ENCODE measurements around the gene TMEM178B. TPM values are rescaled to one million over a fixed set of nuclear protein-coding genes. Genes with fewer than 3 reads are reported as not detected.

TMEM178B gene
- total RNA-seq, 3 donors from 2014 or later (not counting 1 experiment from before 2014, with no cell fraction given): not detected

DNA sequence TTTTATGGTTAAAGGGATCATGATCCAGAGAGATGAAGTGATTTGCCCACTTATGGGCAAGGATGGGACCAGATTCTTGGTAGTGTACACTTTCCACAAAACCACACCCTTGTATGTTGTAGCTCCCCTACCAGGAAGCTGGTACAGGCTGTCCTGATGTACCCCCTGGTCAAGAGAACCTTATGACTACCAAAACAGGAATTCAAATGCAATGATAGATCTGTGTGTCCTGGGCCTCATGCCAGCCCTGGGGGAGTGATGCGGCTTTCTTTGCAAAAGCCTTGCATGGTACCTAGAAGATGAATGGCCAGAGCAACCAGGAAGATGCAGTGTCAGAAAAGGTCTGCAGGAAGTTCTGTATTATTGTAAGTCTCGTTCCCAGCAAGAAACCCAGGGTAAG lies 382.4 kb downstream of the TMEM178B start:
- Mint-ChIP-seq H3K4me3 (no peak overlapping the region), H3K4me1 (no peaks in the 10 kb centered on the region), H3K27me3 (ENCODE audit: low read depth in 2 of 2) (peaks cover 12 to 20% of the 10 kb centered on the region in 2 donors), H3K27ac (no peak overlapping the region), H3K9me3 (no peaks in the 10 kb centered on the region), H3K36me3 (no peaks in the 10 kb centered on the region)
- Histone ChIP-seq H3K27me3 (ENCODE audit: control insufficient read depth, insufficient read depth, low read length) (no peaks in the 10 kb centered on the region), H3K27ac (ENCODE audit: low read length) (no peak overlapping the region), H3K9me3 (ENCODE audit: control insufficient read depth, insufficient read depth, low read length) (no peaks in the 10 kb centered on the region), H3K4me1 (ENCODE audit: control insufficient read depth, insufficient read depth, low read length) (no peaks in the 10 kb centered on the region), H3K4me3 (ENCODE audit: low read length) (no peak overlapping the region), H3K36me3 (ENCODE audit: control insufficient read depth, insufficient read depth, low read length) (no peaks in the 10 kb centered on the region)
- ATAC-seq (no peak), DNase-seq (no peak)
- TF ChIP-seq, protein P1, sequence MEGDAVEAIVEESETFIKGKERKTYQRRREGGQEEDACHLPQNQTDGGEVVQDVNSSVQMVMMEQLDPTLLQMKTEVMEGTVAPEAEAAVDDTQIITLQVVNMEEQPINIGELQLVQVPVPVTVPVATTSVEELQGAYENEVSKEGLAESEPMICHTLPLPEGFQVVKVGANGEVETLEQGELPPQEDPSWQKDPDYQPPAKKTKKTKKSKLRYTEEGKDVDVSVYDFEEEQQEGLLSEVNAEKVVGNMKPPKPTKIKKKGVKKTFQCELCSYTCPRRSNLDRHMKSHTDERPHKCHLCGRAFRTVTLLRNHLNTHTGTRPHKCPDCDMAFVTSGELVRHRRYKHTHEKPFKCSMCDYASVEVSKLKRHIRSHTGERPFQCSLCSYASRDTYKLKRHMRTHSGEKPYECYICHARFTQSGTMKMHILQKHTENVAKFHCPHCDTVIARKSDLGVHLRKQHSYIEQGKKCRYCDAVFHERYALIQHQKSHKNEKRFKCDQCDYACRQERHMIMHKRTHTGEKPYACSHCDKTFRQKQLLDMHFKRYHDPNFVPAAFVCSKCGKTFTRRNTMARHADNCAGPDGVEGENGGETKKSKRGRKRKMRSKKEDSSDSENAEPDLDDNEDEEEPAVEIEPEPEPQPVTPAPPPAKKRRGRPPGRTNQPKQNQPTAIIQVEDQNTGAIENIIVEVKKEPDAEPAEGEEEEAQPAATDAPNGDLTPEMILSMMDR (IDR thresholded peaks at IDR 0.05): no peak
- intact Hi-C loops (cut with micrococcal nuclease): no loop called here
- WGBS (ENCODE audit: insufficient coverage): 86% methylated on average over 2 of the region's 2 CpGs

GRCh38 chr7:141456711-141457110 lies 382.8 kb downstream of the TMEM178B start:
- H3K9me3 Mint-ChIP-seq: no peaks in the 10 kb centered on the region
- no peak for ATAC-seq
- DNase-seq: no peak
- Histone ChIP-seq H3K4me1 (ENCODE audit: control insufficient read depth, insufficient read depth, low read length) (no peaks in the 10 kb centered on the region), H3K4me3 (ENCODE audit: low read length) (no peak overlapping the region), H3K36me3 (ENCODE audit: control insufficient read depth, insufficient read depth, low read length) (no peaks in the 10 kb centered on the region), H3K9me3 (ENCODE audit: control insufficient read depth, insufficient read depth, low read length) (no peaks in the 10 kb centered on the region), H3K27ac (ENCODE audit: low read length) (no peak overlapping the region), H3K27me3 (ENCODE audit: control insufficient read depth, insufficient read depth, low read length) (no peaks in the 10 kb centered on the region)
- peaks cover 12 to 20% of the 10 kb centered on the region in 2 donors for H3K27me3 Mint-ChIP-seq (ENCODE audit: low read depth in 2 of 2)
- intact Hi-C loops (cut with micrococcal nuclease): no loop called here
- no peak overlapping the region for H3K4me3 Mint-ChIP-seq
- TF ChIP-seq, protein P1 (IDR thresholded peaks at IDR 0.05): no peak
- 83% methylated on average over 4 of the region's 4 CpGs for WGBS (ENCODE audit: insufficient coverage)
- H3K27ac Mint-ChIP-seq: no peak overlapping the region
- H3K4me1 Mint-ChIP-seq: no peaks in the 10 kb centered on the region
- H3K36me3 Mint-ChIP-seq: no peaks in the 10 kb centered on the region

GRCh38 chr7:141460781-141461715 lies 387.2 kb downstream of the TMEM178B start:
- no peak for ATAC-seq
- H3K4me1 Mint-ChIP-seq: no peaks in the 10 kb centered on the region

More at GRCh38 chr7:141460781-141461715, 387.2 kb downstream of the TMEM178B start:
- Mint-ChIP-seq H3K27ac (no peak overlapping the region), H3K4me3 (no peak overlapping the region), H3K36me3 (no peaks in the 10 kb centered on the region), H3K27me3 (ENCODE audit: low read depth in 2 of 2) (peaks cover 13 to 34% of the 10 kb centered on the region in 2 donors), H3K9me3 (no peaks in the 10 kb centered on the region)
- TF ChIP-seq, protein P1 (IDR thresholded peaks at IDR 0.05): no peak
- Histone ChIP-seq H3K4me1 (ENCODE audit: control insufficient read depth, insufficient read depth, low read length) (no peaks in the 10 kb centered on the region), H3K27me3 (ENCODE audit: control insufficient read depth, insufficient read depth, low read length) (no peaks in the 10 kb centered on the region), H3K9me3 (ENCODE audit: control insufficient read depth, insufficient read depth, low read length) (no peaks in the 10 kb centered on the region), H3K36me3 (ENCODE audit: control insufficient read depth, insufficient read depth, low read length) (no peaks in the 10 kb centered on the region), H3K27ac (ENCODE audit: low read length) (no peak overlapping the region), H3K4me3 (ENCODE audit: low read length) (no peak overlapping the region)
- intact Hi-C loops (cut with micrococcal nuclease): no loop called here
- 79% methylated on average over 16 of the region's 16 CpGs for WGBS (ENCODE audit: insufficient coverage)
- DNase-seq: no peak

All from natural killer cell (primary cell).